ENCODE results near the gene PGAM1.

The PGAM1 gene

DNA sequence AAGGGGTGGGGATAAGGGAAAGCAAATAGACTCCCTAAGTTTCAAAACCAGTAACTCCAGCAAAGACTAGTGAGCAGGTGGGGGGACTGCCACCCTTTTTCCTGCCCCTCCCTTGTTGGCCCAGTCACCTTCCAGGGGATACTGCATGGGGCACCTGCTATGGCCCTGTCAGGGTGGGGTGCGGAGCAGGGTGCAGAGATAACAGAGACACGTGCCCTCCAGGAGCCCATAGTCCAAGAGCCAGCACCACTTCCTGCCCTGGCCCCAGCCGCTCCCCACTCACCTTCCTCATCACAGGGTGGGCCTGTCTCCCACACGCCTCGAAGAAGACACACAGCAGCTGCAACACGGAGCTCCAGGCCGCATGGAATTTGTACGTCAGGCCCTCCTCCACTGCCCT lies 45.5 kb upstream of the PGAM1 start:
- no peak overlapping the region for H3K4me3 ChIP-seq (ENCODE audit: insufficient read depth, low read length, poor library complexity, severe bottlenecking)
- no peak overlapping the region for H3K9ac ChIP-seq (ENCODE audit: low read length)
- no peaks in the 10 kb centered on the region for H3K36me3 ChIP-seq (ENCODE audit: low read length)
- H3K9me3 ChIP-seq (ENCODE audit: insufficient read depth, low read length), result no peaks in the 10 kb centered on the region
- H3K79me2 ChIP-seq (ENCODE audit: insufficient read depth, low read length), result no peaks in the 10 kb centered on the region
- no peaks in the 10 kb centered on the region for H4K20me1 ChIP-seq (ENCODE audit: low read depth, low read length)
- no peak overlapping the region for H2AFZ ChIP-seq (ENCODE audit: low read depth, low read length, severe bottlenecking)
- no peak overlapping the region for H3K4me2 ChIP-seq (ENCODE audit: low read depth, low read length, poor library complexity, severe bottlenecking)
- no peak overlapping the region for H3K27ac ChIP-seq (ENCODE audit: low read depth, low read length)
- H3F3A ChIP-seq (ENCODE audit: insufficient read depth), result no peaks in the 10 kb centered on the region
- H3K27me3 ChIP-seq (ENCODE audit: low read length), result no peaks in the 10 kb centered on the region
- TF ChIP-seq, protein P1, sequence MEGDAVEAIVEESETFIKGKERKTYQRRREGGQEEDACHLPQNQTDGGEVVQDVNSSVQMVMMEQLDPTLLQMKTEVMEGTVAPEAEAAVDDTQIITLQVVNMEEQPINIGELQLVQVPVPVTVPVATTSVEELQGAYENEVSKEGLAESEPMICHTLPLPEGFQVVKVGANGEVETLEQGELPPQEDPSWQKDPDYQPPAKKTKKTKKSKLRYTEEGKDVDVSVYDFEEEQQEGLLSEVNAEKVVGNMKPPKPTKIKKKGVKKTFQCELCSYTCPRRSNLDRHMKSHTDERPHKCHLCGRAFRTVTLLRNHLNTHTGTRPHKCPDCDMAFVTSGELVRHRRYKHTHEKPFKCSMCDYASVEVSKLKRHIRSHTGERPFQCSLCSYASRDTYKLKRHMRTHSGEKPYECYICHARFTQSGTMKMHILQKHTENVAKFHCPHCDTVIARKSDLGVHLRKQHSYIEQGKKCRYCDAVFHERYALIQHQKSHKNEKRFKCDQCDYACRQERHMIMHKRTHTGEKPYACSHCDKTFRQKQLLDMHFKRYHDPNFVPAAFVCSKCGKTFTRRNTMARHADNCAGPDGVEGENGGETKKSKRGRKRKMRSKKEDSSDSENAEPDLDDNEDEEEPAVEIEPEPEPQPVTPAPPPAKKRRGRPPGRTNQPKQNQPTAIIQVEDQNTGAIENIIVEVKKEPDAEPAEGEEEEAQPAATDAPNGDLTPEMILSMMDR (IDR thresholded peaks at IDR 0.05; ENCODE audit: insufficient read depth, low read length, poor library complexity, severe bottlenecking), result no peak
- no peak for TF ChIP-seq EZH2phosphoT487 (conservative IDR thresholded peaks at IDR 0.05; ENCODE audit: low read length)
- no peaks in the 10 kb centered on the region for H3K9me2 ChIP-seq (replicated peaks; ENCODE audit: insufficient read depth, low read length)

DNA sequence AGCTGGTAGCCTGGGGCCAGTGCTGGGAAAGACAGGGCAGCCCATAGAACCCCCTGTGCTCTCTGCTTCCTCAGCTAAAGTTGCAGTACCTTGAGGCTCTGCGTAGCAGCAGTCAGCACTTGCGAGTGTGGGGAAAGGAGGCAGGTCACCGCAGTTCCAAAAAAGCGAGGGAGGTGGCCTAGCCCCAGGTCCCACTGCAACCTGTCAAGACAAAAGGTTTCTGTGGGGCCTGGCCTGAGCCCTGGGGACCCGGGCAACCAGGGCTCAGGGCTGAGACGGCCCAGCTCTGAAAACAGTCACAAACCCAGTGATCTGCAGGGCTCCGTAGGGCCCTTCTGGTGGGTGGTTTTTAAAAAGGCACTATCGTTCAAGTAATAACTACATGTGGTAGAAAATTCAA lies 44.4 kb upstream of the PGAM1 start:
- H3K4me2 ChIP-seq (ENCODE audit: low read depth, low read length, poor library complexity, severe bottlenecking), result no peak overlapping the region
- no peak overlapping the region for H2AFZ ChIP-seq (ENCODE audit: low read depth, low read length, severe bottlenecking)
- no peaks in the 10 kb centered on the region for H3F3A ChIP-seq (ENCODE audit: insufficient read depth)
- H3K27me3 ChIP-seq (ENCODE audit: low read length), result no peaks in the 10 kb centered on the region
- no peak overlapping the region for H3K9ac ChIP-seq (ENCODE audit: low read length)
- no peak overlapping the region for H3K27ac ChIP-seq (ENCODE audit: low read depth, low read length)
- no peaks in the 10 kb centered on the region for H3K9me3 ChIP-seq (ENCODE audit: insufficient read depth, low read length)
- TF ChIP-seq, protein P1 (IDR thresholded peaks at IDR 0.05; ENCODE audit: insufficient read depth, low read length, poor library complexity, severe bottlenecking), result no peak
- no peak for TF ChIP-seq EZH2phosphoT487 (conservative IDR thresholded peaks at IDR 0.05; ENCODE audit: low read length)
- no peaks in the 10 kb centered on the region for H3K9me2 ChIP-seq (replicated peaks; ENCODE audit: insufficient read depth, low read length)
- no peaks in the 10 kb centered on the region for H3K79me2 ChIP-seq (ENCODE audit: insufficient read depth, low read length)
- H3K36me3 ChIP-seq (ENCODE audit: low read length), result no peaks in the 10 kb centered on the region
- H4K20me1 ChIP-seq (ENCODE audit: low read depth, low read length), result no peaks in the 10 kb centered on the region
- no peak overlapping the region for H3K4me3 ChIP-seq (ENCODE audit: insufficient read depth, low read length, poor library complexity, severe bottlenecking)

DNA sequence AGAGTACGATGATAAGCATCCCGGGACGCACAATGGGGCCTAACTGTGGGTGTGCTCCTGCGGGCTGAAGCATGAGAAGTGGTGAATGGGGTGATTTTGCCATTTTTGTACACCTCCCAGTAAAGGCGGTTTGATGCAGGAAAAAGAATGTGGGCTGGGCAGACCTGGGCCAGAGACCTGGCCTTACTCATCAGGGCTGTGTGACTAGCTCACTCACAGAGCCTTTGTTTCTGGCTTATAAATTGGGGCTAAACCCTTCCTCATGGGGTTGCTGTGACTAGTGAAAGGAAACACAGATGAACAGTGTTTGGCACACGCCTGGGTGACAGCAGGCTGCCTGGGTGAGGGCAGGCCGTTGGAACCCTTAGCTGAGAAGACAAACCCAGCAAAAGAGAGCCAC lies 42.8 kb upstream of the PGAM1 start:
- Histone ChIP-seq H3K27me3 (ENCODE audit: low read length) (no peaks in the 10 kb centered on the region), H3K79me2 (ENCODE audit: insufficient read depth, low read length) (no peaks in the 10 kb centered on the region), H3K27ac (ENCODE audit: low read depth, low read length) (no peak overlapping the region), H3K36me3 (ENCODE audit: low read length) (no peaks in the 10 kb centered on the region), H2AFZ (ENCODE audit: low read depth, low read length, severe bottlenecking) (no peak overlapping the region), H3K9me2 (replicated peaks; ENCODE audit: insufficient read depth, low read length) (no peaks in the 10 kb centered on the region), H4K20me1 (ENCODE audit: low read depth, low read length) (no peaks in the 10 kb centered on the region), H3F3A (ENCODE audit: insufficient read depth) (no peaks in the 10 kb centered on the region), H3K9me3 (ENCODE audit: insufficient read depth, low read length) (no peaks in the 10 kb centered on the region), H3K4me2 (ENCODE audit: low read depth, low read length, poor library complexity, severe bottlenecking) (no peak overlapping the region), H3K4me3 (ENCODE audit: insufficient read depth, low read length, poor library complexity, severe bottlenecking) (no peak overlapping the region), H3K9ac (ENCODE audit: low read length) (no peak overlapping the region)
- TF ChIP-seq EZH2phosphoT487 (conservative IDR thresholded peaks at IDR 0.05; ENCODE audit: low read length), result no peak
- TF ChIP-seq, protein P1 (IDR thresholded peaks at IDR 0.05; ENCODE audit: insufficient read depth, low read length, poor library complexity, severe bottlenecking), result no peak

Data from SU-DHL-6 (cell line).